DMS79 (cell line): Measurements from ENCODE around the gene IP6K1.
"Not testable (repeated sequence)": the region's sequence is repeated elsewhere in the genome, so short reads cannot be mapped to it uniquely, and the experiment has no call there.

Source experiments
- DNase-seq: peaks from one replicate; lab custom pipeline; 2025; lab: John Stamatoyannopoulos, UW

IP6K1 gene

GRCh38 chr3:49688338-49689045 lies 97.8 kb downstream of the IP6K1 start:
- DNase-seq: not testable (repeated sequence)

- not testable (repeated sequence) for DNase-seq
These were observed 98.9 kb downstream of the IP6K1 start for GRCh38 chr3:49687424-49687795.

GRCh38 chr3:49686769-49687423 lies 99.4 kb downstream of the IP6K1 start:
- DNase-seq: not testable (repeated sequence)

- DNase-seq: not testable (repeated sequence)
These were observed 100.0 kb downstream of the IP6K1 start for GRCh38 chr3:49686346-49686745.

GRCh38 chr3:49685846-49686245 lies 100.5 kb downstream of the IP6K1 start:
- DNase-seq: not testable (repeated sequence)

DNA sequence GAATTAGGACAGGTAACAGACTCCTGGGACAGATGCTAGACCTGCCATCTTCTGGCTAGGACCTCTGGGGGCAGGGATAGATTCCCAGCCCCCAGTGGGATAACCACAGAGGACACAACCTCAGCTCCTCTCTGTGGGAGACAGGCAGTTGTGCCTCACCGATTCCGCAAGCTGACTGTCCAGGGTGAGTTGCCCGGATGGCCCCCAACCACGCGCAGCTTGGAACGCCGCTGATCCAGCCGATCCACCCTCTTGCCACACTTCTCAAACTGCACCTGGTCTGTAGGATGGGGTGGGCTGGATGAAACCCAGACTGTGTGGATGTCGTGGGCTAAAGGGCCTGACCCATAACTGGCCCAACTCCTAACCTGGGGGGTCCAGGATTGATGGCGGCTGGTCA lies 101.2 kb downstream of the IP6K1 start:
- DNase-seq: not testable (repeated sequence)

GRCh38 chr3:49684453-49684852 lies 101.9 kb downstream of the IP6K1 start:
- DNase-seq: not testable (repeated sequence)

DNA sequence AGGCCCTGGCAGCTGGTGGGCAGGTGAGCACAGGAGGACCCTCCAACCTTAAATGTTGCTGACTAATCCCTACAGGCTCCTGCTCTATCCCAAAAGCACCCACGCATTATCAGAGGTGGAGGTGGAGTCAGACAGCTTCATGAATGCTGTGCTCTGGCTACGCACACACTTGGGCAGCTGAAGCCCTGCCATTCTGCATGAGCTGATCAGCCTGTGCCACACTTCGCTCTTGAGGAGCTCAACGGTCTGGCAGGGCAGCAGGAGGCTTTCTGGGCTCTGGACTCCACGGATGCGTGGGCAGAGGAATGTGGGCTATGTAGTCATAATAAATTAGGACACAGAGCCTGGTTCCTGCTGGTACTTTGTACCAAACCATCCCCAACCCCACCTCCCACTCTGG lies 103.2 kb downstream of the IP6K1 start:
- no peak for DNase-seq

GRCh38 chr3:49681543-49681942 lies 104.8 kb downstream of the IP6K1 start:
- no peak for DNase-seq

GRCh38 chr3:49681232-49681522 lies 105.2 kb downstream of the IP6K1 start:
- no peak for DNase-seq

- no peak for DNase-seq
These were observed 105.7 kb downstream of the IP6K1 start for GRCh38 chr3:49680493-49681231.

GRCh38 chr3:49675912-49676311 lies 110.4 kb downstream of the IP6K1 start:
- DNase-seq: no peak

DNA sequence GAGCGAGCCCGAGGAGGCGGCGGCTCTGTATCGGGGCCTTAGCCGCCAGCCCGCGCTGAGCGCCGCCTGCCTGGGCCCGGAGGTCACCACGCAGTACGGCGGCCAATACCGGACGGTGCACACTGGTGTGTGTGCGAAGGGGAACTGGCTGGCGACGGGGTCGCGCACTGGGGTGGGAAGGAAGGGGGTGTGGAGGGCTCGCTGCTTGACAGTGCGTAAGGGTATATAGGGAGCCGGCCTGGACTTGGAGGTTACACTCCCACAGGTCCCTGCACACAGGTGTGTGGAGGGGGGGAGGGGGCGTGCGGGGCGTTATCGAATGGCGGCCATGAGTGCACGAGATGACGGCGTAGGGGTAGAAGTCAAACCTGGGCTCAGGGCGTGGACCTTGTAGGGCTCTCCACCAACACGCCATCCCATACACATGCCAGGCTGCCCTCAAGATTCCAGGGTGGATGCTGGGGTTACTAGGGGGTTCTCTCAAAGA lies 111.8 kb downstream of the IP6K1 start:
- DNase-seq: no peak
